Measurements from ENCODE around the gene CWC25.
"Not testable (repeated sequence)": the region's sequence is repeated elsewhere in the genome, so short reads cannot be mapped to it uniquely, and the experiment has no call there.

The CWC25 gene

DNA sequence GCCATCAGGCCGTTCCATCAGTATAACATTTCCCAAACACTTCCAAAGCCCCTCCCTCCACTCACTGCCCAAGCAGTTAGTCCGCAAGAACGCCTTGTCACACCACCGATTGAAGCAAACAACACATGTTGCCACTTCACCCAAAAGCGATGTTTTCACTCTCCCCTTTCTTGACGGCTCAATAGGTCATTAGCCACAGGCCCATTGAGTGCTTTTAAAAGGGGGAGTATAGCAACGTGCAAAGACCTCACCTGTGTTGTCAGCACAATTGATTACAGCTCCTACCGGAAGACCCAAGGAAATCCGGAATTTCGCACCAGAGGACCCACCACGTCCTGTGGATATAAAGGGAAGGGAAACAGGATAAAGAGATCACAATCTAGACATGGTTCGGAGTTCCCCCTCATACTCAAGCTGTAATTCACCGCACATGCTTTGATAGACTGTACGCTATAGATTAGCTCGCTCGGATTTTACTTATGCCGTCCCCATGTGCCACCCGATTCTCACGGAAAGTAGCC is 27.7 kb upstream of the CWC25 start:
- FAIRE-seq = no peak

DNA sequence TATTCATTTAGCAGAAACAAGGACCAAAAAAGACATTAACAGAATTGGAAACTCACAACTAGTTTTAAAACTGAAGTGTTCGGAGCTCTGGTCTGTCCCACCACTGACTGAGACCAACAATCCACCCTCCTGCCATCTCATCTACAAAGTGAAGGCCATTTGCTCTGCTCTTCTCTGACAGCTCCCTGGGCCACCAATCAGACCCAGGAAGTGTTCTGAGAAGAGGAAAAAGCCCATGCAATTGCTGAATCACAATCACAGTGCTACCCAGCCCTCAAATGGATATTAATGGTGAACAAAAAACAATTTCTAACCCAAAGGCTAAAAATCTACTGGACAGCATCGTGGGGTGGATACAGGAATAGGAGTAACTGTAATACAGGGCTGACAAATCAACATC is 26.3 kb upstream of the CWC25 start:
- FAIRE-seq = no peak

DNA sequence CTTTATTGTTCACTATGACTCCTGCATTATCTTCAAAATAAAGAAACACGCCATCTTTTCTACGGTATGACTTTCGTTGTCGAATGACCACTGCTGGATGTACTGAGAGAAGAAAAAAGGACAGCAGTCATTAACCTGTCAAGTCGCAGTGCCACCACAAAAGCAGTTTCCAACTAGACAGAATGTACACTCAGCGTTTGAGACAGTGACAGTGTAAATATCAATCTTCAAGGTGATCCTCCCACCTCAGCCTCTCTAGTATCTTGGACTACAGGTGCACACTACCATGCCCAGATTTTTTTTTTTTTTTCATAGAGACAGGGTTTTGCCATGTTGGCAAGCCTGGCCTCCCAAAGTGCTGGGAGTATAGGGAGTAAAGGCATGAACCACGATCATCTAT is 25.3 kb upstream of the CWC25 start:
- FAIRE-seq = no peak

DNA sequence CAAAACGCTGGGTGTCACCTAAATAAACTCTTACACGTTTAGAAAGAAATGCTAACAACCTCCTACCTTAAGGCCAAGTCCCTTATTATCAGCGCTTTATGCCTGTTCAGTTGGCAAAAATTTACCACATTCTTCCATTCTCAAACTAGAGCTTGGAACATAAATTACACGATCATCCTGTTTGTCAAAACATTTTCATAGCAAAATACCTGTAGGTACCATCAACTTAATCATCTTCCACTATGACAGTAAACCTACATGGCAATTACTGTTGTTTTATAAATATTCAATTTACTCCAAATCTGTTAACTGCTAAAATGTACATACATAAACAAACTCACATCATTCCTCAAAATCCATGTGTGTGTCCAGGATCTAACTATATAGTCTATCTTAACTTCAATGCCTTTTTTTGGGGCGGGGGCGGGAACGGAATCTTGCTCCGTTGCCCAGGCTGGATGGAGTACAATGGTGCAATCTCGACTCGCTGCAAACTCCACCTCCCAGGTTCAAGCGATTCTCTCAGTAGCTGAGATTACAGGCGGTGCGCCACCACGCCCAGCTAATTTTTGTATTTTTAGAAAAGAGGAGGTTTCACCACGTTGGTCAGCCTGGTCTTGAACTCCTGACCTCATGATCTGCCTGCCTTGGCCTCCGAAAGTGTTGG is 24.0 kb upstream of the CWC25 start:
- no peak for FAIRE-seq

DNA sequence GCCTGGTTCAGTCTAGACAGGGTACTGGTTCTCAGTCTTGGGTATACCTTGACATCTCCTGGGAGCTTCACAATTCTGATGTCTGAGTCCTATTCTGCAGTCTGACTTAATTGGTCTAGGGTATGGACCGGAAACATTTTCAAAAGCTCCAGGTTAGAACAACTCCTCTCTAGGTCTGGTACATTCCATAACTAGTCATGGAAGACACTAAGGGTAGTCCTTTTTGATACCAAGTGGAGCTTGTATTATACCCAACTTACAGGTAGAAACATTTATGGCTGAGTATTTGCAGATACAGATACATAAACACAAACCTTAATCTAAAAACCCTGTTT is 23.4 kb upstream of the CWC25 start:
- FAIRE-seq = no peak

DNA sequence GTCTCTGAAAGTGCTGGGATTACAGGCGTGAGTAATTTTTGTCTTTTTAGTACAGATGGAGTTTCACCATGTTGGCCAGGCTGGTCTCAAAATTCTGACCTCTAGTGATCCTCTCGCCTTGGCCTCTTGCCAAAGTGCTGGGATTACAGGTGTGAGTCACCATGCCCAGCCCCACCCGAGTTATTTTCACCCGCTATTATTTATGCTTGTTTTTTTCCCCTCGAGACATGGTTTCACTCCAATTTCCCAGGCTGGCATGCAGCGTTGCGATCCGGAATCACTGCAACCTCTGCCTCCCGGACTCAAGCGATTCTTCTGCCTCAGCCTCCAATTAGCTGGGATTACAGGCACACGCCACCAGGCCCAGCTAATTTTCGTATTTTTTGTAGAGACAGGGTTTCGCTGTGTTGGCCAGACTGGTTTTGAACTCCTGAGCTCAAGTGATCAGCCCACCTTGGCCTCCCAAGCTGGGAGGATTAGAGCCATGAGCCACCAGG is 19.2 kb upstream of the CWC25 start:
- FAIRE-seq = no peak

DNA sequence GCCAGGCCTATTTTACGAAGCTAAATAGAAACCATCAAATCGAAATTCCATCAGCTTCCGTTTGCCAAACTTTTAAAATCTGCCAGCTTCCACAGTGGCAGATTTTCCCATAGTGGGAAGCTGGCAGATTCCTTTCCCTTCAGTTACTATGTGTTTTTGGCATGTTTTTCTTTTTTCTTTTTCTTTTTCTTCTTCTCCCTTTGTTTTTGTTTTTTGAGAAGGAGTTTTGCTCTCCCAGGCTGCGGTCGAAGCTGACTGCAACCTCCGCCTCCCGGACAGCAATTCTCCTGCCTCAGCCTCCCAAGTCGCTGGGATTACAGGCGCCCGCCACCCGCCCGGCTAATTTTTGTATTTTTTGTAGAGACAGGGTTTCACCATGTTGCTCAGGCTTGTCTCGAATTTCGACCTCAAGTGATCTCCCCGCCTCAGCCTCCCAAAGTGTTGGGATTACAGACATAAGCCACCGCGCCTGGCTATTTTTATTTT is 684 bp upstream of the CWC25 start:
- FAIRE-seq = no peak

DNA sequence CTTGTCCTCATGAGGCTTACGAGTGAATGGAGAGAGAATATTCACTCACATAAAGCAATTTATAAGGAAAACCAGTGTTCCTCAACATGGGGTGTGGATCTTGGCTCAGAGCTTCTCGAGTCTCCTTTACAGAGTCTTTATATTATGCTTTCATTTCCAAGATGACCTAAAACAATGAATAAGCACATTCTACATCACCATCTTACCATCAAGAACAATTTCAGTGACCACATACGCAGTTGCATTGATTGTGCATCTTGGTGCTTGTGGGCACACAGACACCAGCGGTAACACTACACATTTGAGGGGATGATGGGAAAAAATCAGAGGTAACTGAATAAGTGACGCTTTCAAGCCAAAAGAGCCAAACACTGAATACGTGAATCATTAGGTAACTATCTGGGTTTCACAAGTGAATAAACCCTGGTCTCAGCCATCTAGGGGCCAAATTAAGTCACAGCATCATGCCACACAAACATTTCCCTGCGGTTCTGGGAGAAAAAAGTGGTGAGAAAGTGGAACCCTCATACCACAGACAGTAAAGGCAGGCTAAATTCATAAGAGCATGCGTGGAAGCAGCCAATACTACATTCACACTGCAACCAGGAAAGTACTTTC is 9.4 kb downstream of the CWC25 start:
- FAIRE-seq = no peak

DNA sequence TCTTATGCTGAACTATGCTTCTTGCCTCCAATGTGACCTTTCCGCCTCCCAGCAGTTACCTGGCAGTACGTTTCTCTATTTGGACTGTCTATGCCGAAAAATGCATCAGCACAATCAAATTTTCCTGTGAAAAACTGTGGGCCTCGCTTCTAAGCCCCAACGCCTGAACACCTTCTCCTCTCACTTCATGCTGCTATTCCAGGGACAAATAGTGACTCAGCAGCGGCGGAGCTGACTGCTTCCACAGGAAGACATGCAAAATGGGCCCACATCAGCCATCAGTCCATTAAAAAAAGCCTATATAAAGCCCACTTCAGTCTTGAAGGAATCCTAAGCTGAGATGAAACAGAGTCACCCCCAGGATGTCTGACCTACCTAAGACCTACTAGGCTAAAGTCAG is 15.3 kb downstream of the CWC25 start:
- FAIRE-seq = no peak

DNA sequence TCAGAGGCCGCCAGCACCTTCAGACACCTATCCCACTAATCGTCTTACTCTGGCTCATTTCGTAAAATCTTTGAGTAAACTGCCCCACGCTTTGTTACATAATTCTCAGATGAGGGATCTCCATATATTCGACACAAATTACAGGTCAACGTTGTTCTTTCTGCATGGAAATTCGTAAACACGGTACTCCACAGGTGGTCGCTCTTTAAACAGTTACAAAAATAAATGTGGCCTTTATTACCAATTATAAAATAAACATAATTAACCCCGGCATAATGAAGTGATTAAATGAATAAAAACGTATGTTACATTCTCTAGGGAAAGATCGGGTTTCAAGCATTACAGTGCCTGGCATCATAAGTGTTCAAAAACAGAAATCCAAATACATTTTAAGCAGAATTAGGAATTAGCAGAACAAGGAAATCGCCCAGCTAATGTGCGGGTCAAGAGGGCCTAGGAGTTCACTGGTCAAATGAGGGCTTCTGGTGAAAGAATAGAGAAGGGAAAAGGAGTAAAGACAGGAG is 24.8 kb downstream of the CWC25 start:
- no peak for FAIRE-seq

DNA sequence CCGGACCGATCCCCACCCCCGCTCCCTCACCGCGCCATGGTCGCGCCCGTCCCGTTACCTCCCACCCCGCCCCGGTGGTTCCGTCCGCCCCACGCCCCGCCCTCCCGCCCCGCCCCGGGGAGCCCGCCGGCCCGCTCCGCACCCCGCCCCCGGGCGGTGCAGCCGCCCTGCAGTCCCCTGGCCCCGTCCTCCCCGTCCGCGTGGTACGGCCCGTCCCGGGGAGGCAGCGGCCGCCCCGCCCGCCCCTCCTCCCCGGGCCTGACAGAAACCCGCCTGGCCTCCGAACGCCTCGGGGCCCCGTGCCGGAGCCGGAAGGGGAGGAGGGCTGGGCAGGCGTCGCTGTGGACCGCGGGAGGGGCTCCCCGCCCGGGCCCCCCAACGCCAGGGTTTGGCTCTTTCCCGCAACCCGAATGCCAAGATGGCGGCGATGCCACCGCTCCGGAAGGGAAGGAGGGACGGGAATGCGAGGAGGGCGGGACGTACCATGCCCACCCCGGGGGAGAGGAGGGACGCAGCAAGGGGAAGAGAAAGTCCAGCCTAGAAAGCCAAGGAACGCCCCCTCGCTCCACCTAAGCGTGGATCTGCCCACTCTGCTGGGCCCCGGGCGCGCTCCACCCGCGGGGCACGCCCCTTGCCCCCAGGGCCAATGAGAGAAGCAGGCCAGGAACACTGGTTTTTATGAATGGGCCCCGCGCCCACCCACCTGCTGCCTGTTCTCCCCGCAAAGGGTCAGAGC is 25.5 kb downstream of the CWC25 start, which contains the start of gene PIP4K2B:
Gene PIP4K2B (minus strand): TSS at position 56 of the 736 bp plus-strand sequence. CDS start 132 bp downstream, outside the sequence.
- FAIRE-seq = no peak

DNA sequence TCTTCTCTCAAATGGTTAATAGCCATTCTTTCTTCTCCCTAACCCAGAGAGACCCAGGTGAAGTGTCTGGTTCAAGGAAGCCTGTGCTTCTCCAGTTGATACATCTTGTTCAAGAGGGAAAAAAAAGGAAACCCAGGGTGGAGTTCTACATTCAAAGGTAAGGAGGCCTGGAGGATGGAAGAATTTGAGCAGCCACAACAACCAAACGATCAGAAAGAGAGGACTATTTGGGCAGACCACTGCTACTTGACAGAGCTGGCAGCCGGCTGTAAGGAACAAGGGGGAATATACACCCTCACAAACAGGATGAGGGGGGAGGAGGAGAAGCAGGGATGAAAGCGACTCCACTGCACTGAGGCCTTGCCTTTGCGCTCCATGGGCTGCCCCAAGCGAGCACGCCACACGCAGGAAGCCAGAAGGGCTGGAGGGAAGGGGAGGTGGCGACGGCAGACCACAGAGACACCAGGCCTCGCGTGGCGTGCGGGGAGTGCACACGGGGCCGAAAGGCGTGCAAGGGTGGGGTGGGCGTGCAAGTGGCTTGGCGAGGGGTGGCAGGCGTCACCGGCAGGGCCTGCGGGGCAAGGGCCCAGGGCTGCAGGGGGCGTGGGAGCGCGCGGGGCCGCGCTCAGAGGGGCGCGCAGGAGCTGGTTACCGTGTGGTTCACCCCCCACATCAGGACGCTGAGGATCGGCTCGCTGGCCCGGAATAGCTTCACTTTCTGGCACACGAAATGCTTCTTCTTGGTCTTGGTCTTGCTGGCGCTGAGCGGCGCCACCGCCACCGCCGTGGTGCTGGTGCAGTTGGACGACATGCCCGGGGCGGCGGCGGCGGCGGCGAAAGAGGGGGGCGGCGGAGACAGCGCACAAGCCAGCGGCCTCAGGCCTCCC is 26.3 kb downstream of the CWC25 start:
- no peak for FAIRE-seq

DNA sequence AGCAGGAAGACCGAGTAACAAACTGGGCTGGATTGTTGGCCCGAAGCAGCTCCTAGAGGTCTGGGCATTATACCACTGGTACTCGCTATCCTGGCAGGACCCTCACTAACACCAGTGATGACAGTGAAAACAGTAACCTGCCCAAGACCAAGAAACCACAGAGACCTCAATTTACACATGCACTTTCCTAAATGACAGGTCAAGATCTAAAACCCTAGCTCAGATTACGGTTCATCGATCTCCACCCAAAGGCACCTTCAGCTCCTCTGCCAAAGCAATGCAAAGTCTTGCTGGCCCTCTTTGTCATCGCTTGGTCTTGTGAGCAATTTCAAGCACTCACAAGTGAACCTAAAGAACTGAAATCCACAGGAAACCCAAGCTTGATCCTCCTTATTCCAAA is 27.3 kb downstream of the CWC25 start:
- FAIRE-seq = no peak

DNA sequence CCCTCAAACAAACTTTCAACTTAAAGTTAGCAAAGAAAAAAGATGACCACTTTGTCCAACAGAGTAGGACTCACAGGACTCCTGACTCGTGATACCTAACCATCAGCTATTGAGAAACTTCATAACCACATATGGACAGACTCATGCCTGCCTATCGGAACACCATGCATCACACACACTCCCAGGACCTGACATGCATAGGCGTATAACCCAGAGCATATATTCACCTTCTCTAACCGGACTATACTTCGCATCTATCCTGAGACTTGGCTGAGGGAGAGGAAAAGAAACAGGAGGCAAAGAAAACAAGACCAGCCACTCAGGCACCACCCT is 28.0 kb downstream of the CWC25 start:
- no peak for FAIRE-seq

DNA sequence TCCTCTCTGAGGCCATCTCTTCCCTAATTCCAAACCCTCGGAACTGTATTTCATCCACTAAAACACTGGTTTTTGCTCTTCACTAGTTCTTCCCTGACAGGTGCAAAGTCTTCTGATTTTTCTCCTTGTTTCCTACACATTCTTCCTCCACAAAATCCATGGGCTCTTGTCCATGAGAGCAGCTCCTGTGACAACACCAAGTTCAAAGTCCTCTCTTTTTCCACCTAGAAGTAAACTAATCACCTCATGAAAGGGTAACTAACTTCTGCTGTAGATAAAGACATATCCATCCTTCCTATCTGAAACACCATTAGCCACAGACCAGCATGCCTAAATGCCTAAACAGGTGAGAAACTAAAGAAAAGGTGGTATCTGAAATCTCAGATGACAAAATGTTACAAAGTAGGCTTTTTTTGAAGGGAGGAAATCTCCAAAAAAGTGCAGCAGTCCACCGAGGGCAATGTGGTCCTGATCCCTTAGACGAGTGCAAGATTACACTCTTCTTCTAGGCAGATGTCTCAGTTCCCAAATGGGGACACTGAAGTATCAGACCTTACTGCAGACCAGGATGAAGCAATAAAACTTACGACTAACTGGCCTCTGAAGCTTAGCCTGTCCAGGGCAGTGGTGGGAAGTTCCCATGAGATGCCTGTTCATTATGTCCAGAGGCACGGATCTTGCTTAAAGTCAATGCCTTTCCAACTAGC is 28.5 kb downstream of the CWC25 start:
- FAIRE-seq = no peak

DNA sequence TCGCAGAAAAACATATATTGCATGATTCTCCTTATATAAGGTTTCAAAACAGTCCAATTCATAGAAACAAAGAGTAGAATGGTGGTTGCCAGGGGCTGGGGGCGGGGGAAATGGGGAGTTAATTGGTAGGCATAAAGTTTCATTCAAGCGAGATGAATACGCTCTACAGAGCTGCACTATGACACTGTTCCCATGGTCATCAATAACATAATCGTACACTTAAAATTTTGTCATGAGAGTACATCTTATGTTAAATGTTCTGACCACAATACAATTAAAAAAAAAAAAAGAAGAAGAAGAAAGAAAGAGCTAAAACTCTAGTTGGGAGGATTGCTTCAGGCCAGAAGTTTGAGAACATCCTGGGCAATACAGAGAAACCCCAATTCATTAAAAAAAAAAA is 30.9 kb downstream of the CWC25 start:
- FAIRE-seq = no peak

DNA sequence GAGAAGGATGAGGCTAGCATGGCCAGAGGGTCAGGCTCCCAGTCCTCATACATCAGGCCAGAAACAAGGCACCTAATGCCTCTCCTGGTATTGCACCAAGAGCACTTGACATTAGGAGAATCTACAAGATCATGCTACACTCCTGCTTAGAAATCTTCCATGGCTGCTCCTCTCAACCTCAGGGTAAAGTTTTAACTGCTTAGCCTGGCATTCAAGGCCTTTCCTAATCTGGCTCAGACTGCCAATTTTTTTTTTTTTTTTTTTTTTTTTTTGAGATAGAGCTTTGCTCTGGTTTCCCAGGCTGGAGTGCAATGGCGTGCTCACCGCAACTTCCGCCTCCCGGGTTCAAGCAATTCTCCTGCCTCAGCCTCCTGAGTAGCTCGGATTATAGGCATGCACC is 34.0 kb downstream of the CWC25 start:
- FAIRE-seq = no peak

DNA sequence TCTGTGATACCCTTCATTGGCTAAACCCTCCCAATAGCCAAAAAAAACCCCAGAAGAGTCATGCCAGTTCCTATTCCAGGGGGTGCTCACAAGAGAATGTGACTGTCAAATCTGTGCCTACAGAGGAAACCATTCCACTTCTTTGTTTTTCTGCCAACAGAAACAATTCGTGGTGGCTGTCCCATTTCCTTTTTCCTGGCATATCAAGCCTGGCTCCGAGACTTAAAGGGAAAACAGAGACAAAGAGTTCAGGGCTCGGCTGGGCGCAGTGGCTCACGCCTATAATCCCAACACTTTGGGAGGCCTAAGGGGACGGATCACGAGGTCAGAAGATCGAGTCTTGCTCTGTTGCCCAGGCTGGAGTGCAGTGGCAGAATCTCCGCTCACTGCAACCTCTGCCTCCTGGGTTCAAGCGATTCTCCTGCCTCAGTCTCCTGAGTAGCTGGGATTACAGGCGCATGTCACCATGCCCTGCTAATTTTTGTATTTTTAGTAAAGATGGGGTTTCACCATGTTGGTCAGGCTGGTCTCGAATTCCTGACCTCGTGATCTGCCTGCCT is 34.9 kb downstream of the CWC25 start:
- not testable (repeated sequence) for FAIRE-seq

DNA sequence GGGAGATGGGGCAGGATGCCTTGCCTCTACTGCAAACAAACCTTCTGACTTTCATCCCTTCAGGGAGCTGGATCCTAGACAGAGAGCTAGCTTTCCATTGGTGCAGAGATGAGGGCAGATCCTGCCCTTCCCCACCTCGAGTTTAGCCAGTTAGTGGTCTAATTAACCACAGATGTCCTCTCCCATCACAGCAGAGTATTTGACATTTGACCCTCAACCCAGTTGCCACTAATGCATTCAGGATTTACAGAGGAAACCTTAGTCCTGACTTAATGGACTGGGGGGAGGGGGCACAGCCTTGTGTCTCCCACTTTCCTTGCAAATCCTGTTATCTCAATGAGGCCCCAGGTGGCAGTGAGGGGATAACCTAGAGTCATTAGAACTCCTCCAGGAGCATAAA is 35.9 kb downstream of the CWC25 start:
- FAIRE-seq = no peak

DNA sequence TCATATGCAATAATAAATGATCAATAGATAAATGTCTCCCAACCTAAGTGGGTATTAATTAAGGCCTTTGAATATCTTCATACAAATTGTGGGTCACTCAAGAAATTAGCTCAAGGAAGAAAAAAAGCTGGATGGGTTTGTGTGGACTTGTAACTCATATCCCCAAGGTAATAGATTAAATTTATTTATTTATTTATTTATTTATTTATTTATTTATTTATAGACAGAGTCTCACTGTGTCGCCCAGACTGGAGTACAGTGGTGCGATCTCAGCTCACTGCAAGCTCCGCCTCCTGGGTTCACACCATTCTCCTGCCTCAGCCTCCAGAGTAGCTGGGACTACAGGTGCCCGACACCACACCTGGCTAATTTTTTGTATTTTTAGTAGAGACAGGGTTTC is 37.1 kb downstream of the CWC25 start:
- FAIRE-seq = not testable (repeated sequence)

DNA sequence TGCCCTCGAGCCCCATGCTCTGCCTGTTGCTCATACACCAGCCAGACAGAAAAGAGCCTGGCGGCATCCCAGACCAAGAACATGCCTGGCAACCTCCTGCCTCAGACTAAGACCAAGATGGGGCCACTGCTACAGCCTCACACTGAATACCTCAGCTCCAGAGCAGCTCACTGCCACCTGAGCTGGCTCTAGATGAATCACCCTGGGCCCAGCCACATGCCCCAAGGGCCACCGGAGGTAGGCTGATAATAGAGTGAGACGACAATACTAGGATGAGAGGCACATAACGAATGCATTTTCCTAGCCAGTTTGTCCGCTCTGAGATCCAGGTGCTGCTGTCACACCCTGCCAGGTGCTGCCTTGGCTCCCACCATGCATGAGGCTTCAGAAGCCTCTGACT is 38.7 kb downstream of the CWC25 start:
- no peak for FAIRE-seq

DNA sequence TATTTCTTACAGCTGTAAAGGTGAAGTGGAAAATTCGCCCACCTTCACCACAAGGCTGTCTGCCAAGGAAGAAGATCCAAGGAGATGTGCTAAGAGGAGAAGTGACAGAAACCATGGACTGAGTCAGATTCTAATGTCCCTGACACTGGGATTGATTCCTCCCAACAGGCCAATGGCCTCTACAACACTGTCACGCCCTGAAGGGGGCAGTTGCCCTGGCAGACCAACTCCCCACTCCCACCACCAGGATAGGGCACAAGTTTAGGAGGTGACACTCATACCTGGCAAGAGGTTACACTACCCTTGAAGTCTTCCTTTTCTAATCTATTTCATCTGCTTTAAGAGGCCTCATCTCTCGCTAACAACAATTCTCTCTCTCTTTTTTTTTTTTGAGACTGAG is 41.9 kb downstream of the CWC25 start:
- no peak for FAIRE-seq
